ENCODE results near the gene RPL41. TPM values are rescaled to one million over a fixed set of nuclear protein-coding genes. Genes with fewer than 3 reads are reported as not detected.
"Not testable (repeated sequence)": the region's sequence is repeated elsewhere in the genome, so short reads cannot be mapped to it uniquely, and the experiment has no call there.

Gene RPL41
- total RNA-seq, result 5,493 TPM

- Histone ChIP-seq H3K9me3 (ENCODE audit: low read depth, low read length) (no peaks in the 10 kb centered on the region), H3K4me1 (ENCODE audit: insufficient read depth, low read length) (peaks cover 35% of the 10 kb centered on the region), H3K27me3 (ENCODE audit: insufficient read depth, low read length) (no peaks in the 10 kb centered on the region), H3K4me3 (ENCODE audit: low read length) (peak within 1 kb of the TSS; percentile 91)
Observed at GRCh38 chr12:56116267-56117081, at the start of gene RPL41. Gene RPL41, plus strand, starts transcription at chr12:56116633.

DNA sequence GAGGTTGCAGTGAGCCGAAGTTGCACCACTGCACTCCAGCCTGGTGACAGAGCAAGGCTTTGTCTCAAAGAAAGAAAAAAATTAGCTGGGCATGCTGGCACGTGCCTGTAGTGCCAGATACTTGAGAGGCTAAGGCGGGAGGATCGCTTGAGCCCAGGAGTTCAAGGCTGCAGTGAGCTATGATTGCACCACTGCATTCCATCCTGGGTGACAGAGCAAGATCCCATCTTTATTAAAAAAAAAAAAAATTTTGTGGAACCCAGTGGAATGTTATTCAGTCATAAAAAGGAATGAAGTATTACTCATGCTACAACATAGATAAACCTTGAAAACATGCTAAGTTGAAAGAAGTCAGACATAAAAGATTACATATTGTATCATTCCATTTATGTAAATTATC is 44.8 kb upstream of the RPL41 start:
- Histone ChIP-seq H3K4me3 (ENCODE audit: low read length) (no peak overlapping the region), H3K27me3 (ENCODE audit: insufficient read depth, low read length) (no peaks in the 10 kb centered on the region), H3K4me1 (ENCODE audit: insufficient read depth, low read length) (no peaks in the 10 kb centered on the region), H3K9me3 (ENCODE audit: low read depth, low read length) (no peaks in the 10 kb centered on the region)

DNA sequence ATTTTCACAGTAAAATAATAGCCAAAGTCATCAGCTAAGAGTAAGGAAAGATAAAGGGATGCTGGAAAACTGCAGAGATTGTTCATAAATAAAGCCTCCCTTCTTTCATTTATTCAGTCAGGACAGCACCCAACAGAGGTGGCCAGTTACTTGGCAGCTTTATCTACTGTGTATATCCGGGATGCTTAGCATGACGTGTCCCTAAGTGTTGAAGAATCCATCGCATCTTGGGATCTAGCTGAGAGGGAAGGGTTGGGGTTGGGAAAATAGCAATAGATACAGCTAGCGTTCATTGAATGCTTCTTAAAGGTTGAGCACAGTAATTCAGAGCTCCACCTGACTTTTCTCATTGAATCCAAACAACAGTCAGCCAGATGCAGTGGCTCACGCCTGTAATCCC is 42.0 kb upstream of the RPL41 start:
- Histone ChIP-seq H3K9me3 (ENCODE audit: low read depth, low read length) (no peaks in the 10 kb centered on the region), H3K4me3 (ENCODE audit: low read length) (no peak overlapping the region), H3K4me1 (ENCODE audit: insufficient read depth, low read length) (peaks cover 8% of the 10 kb centered on the region), H3K27me3 (ENCODE audit: insufficient read depth, low read length) (no peaks in the 10 kb centered on the region)

DNA sequence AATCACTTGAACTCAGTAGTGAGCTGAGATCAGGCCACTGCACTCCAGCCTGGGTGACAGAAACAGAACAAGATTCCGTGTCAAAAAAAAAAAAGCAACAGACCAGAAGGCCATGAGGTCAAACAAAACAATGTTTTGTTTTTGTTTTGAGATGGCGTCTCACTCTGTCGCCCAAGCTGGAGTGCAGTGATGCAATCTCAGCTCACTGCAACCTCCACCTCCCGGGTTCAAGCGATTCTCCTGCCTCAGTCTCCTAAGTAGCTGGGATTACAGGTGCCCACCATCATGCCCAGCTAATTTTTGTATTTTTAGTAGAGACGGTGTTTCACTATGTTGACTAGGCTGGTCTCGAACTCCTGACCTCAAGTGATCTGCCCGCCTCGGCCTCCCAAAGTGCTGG is 38.5 kb upstream of the RPL41 start:
- Histone ChIP-seq H3K27me3 (ENCODE audit: insufficient read depth, low read length) (peaks cover 17% of the 10 kb centered on the region), H3K4me1 (ENCODE audit: insufficient read depth, low read length) (peaks cover 21% of the 10 kb centered on the region)
- H3K4me3 ChIP-seq (ENCODE audit: low read length); H3K9me3 ChIP-seq (ENCODE audit: low read depth, low read length): not testable (repeated sequence)

- Histone ChIP-seq H3K4me1 (ENCODE audit: insufficient read depth, low read length) (peaks cover 21% of the 10 kb centered on the region), H3K9me3 (ENCODE audit: low read depth, low read length) (no peaks in the 10 kb centered on the region), H3K4me3 (ENCODE audit: low read length) (no peak overlapping the region), H3K27me3 (ENCODE audit: insufficient read depth, low read length) (peaks cover 17% of the 10 kb centered on the region)
Observed at GRCh38 chr12:56078427-56078826, 38.0 kb upstream of the RPL41 start.

DNA sequence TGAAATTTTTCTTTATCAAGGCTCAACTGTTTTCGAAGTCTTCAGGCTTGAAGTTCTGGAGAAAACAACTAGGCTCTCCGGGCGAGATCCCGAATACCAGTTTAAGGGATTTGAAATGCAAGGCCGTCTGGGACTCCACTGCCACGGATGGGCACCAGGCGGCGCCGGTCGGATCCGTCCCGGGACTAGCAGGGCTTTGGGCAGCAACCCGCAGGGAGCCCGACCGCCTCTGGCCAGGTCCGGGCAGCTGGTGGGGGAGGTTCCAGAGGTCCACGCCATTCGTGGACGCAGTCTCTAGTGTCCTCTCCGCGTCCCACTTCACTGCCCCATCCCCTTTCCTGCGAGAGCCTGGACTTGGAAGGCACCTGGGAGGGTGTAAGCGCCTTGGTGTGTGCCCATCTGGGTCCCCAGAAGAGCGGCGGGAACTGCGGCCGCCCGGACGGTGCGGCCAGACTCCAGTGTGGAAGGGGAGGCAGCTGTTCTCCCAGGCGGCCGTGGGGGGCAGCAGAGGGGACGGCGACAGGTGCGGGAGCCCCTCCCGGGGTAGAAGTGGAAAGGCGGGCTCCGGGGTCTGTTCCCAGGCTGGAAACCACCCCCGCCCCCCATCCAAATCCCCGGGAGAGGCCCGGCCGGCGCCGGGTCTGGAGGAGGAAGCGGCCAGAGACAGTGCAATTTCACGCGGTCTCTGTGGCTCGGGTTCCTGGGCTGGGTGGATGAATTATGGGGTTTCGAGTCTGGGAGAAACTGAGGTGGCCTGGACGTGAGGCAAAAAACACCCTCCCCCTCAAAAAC is 37.3 kb upstream of the RPL41 start:
- peaks cover 21% of the 10 kb centered on the region for H3K4me1 ChIP-seq (ENCODE audit: insufficient read depth, low read length)
- H3K4me3 ChIP-seq (ENCODE audit: low read length), result peak overlapping the region; percentile 45

DNA sequence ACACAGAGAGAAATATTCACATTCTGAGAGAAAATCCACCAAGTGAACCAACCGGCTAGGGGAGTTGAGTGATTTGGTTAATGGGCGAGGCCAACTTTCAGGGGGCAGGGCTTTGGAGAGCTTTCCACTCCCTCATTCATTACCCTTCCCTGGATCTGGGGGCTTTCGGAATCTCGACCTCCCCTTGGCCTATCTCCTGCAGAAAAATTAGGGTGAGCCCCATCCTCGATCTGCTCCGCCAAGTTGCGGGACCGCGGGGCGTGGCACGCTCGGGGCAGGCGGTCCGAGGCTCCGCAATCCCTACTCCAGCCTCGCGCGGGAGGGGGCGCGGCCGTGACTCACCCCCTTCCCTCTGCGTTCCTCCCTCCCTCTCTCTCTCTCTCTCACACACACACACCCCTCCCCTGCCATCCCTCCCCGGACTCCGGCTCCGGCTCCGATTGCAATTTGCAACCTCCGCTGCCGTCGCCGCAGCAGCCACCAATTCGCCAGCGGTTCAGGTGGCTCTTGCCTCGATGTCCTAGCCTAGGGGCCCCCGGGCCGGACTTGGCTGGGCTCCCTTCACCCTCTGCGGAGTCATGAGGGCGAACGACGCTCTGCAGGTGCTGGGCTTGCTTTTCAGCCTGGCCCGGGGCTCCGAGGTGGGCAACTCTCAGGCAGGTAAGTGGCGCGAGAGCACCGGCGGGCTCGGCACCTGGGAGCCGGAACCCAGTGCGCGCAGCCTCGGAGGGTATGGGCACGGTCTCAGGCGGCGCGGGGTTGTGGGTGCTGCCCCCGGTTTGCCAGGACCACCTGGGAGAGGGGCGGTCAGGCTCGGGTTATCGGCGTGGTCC is 36.5 kb upstream of the RPL41 start, which contains the start of gene ERBB3:
Gene ERBB3 (plus strand): TSS at position 443 of the 833 bp plus-strand sequence. CDS start 136 bp downstream, at position 579.
- Histone ChIP-seq H3K4me3 (ENCODE audit: low read length) (peak within 1 kb of the TSS; percentile 45), H3K4me1 (ENCODE audit: insufficient read depth, low read length) (peaks cover 21% of the 10 kb centered on the region), H3K9me3 (ENCODE audit: low read depth, low read length) (no peaks in the 10 kb centered on the region), H3K27me3 (ENCODE audit: insufficient read depth, low read length) (peaks cover 21% of the 10 kb centered on the region)

More for the DNA sequence above, 37.3 kb upstream of the RPL41 start:
- Histone ChIP-seq H3K27me3 (ENCODE audit: insufficient read depth, low read length) (peaks cover 21% of the 10 kb centered on the region), H3K9me3 (ENCODE audit: low read depth, low read length) (no peaks in the 10 kb centered on the region)

DNA sequence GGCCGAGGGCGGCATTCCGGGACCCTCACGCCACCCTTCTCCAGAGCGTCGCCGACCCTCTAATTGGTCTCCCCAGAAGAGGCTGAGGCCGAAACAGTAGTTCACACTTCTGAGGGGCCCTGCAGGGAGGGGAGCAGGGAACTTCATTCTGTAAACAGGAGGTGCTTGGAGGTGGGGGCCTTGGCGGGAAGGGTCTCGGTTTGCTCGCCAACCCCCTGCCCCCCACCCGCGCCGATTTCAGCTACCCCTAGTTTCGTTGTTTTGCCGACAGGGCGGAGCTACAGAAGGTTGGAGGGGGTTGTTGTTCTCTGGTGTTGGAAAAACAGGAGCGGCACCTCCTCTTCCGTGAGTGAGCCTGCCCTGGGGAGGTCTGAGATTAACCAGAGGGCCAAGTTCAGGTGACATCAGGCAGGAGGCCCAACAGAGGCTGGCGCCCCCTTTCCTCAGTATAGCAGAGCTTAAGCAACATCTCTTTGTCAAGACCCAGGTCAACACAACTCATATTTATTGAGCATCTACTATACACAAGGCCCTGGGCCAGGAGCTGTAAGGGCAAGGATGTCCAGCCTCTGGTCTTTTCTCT is 35.8 kb upstream of the RPL41 start:
- H3K4me3 ChIP-seq (ENCODE audit: low read length), result no peak overlapping the region
- peaks cover 21% of the 10 kb centered on the region for H3K4me1 ChIP-seq (ENCODE audit: insufficient read depth, low read length)
- peaks cover 21% of the 10 kb centered on the region for H3K27me3 ChIP-seq (ENCODE audit: insufficient read depth, low read length)
- H3K9me3 ChIP-seq (ENCODE audit: low read depth, low read length), result no peaks in the 10 kb centered on the region

- Histone ChIP-seq H3K9me3 (ENCODE audit: low read depth, low read length) (no peaks in the 10 kb centered on the region), H3K4me3 (ENCODE audit: low read length) (no peak overlapping the region), H3K4me1 (ENCODE audit: insufficient read depth, low read length) (peaks cover 21% of the 10 kb centered on the region), H3K27me3 (ENCODE audit: insufficient read depth, low read length) (peaks cover 21% of the 10 kb centered on the region)
Observed at GRCh38 chr12:56081393-56082347, 34.8 kb upstream of the RPL41 start.

GRCh38 chr12:56082382-56082781 is 34.1 kb upstream of the RPL41 start:
- peaks cover 21% of the 10 kb centered on the region for H3K4me1 ChIP-seq (ENCODE audit: insufficient read depth, low read length)
- no peak overlapping the region for H3K4me3 ChIP-seq (ENCODE audit: low read length)
- H3K9me3 ChIP-seq (ENCODE audit: low read depth, low read length), result no peaks in the 10 kb centered on the region
- peaks cover 21% of the 10 kb centered on the region for H3K27me3 ChIP-seq (ENCODE audit: insufficient read depth, low read length)

GRCh38 chr12:56082967-56083366 is 33.5 kb upstream of the RPL41 start:
- H3K4me3 ChIP-seq (ENCODE audit: low read length), result no peak overlapping the region
- H3K4me1 ChIP-seq (ENCODE audit: insufficient read depth, low read length), result peaks cover 21% of the 10 kb centered on the region
- no peaks in the 10 kb centered on the region for H3K9me3 ChIP-seq (ENCODE audit: low read depth, low read length)
- peaks cover 21% of the 10 kb centered on the region for H3K27me3 ChIP-seq (ENCODE audit: insufficient read depth, low read length)

GRCh38 chr12:56084958-56085543 is 31.4 kb upstream of the RPL41 start:
- Histone ChIP-seq H3K4me3 (ENCODE audit: low read length) (no peak overlapping the region), H3K27me3 (ENCODE audit: insufficient read depth, low read length) (peaks cover 20% of the 10 kb centered on the region), H3K9me3 (ENCODE audit: low read depth, low read length) (no peaks in the 10 kb centered on the region), H3K4me1 (ENCODE audit: insufficient read depth, low read length) (peaks cover 7% of the 10 kb centered on the region)

DNA sequence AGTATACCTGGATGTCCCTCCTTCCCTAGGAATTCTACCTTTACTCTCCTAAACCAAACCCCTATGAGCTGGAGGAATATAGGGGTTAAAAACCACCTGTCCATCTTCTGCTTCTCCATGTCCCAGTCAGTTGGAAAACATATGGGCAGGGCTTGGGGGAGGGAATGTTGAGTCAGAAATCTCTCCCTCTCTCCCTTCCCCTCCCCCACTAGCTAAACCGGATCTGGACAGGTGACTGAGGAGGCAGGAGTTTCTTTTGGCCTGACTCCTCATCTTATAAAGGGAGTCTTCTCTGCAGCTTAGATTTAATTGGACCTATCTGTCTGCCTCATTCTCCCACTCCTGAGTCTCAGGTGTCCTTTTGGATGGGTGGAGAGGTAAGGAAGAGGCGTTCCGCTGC is 30.3 kb upstream of the RPL41 start:
- Histone ChIP-seq H3K4me3 (ENCODE audit: low read length) (no peak overlapping the region), H3K4me1 (ENCODE audit: insufficient read depth, low read length) (no peaks in the 10 kb centered on the region), H3K9me3 (ENCODE audit: low read depth, low read length) (no peaks in the 10 kb centered on the region), H3K27me3 (ENCODE audit: insufficient read depth, low read length) (peaks cover 9% of the 10 kb centered on the region)

Measured in mononuclear cell (primary cell).